Cerebellar cortex (tissue), 1 donor: ENCODE data around the gene PGM1.

Experiments
- DNase-seq: peaks from one replicate; pipeline ENCODE4 v3.0.0-alpha.2; 2015; ENCODE audit warnings: low spot score

PGM1 gene

GRCh38 chr1:63633281-63633680 lies 40.1 kb downstream of the PGM1 start:
- DNase-seq, result no peak

- no peak for DNase-seq
Observed at GRCh38 chr1:63634471-63634870, 41.3 kb downstream of the PGM1 start.

GRCh38 chr1:63635681-63636080 lies 42.5 kb downstream of the PGM1 start:
- DNase-seq, result no peak

GRCh38 chr1:63636192-63637105 lies 43.2 kb downstream of the PGM1 start:
- DNase-seq, result no peak

GRCh38 chr1:63638471-63638870 lies 45.3 kb downstream of the PGM1 start:
- DNase-seq, result no peak

GRCh38 chr1:63638875-63639274 lies 45.7 kb downstream of the PGM1 start:
- DNase-seq, result no peak

GRCh38 chr1:63640633-63641567 lies 47.7 kb downstream of the PGM1 start:
- DNase-seq, result no peak

- DNase-seq, result no peak
Observed at GRCh38 chr1:63641615-63642014, 48.4 kb downstream of the PGM1 start.

- DNase-seq, result no peak
Observed at GRCh38 chr1:63642901-63643300, 49.7 kb downstream of the PGM1 start.

GRCh38 chr1:63643517-63643916 lies 50.3 kb downstream of the PGM1 start:
- DNase-seq, result no peak

- DNase-seq, result peak; percentile 56
Observed at GRCh38 chr1:63643926-63644325, 50.7 kb downstream of the PGM1 start.

GRCh38 chr1:63645317-63645716 lies 52.1 kb downstream of the PGM1 start:
- DNase-seq, result peak; percentile 18

- no peak for DNase-seq
Observed at GRCh38 chr1:63648689-63649088, 55.5 kb downstream of the PGM1 start.

GRCh38 chr1:63651161-63651701 lies 58.0 kb downstream of the PGM1 start:
- DNase-seq, result peak; percentile 52

- DNase-seq, result no peak
Observed at GRCh38 chr1:63653976-63654375, 60.8 kb downstream of the PGM1 start.

- DNase-seq, result no peak
Observed at GRCh38 chr1:63659448-63659847, 66.2 kb downstream of the PGM1 start.

- no peak for DNase-seq
Observed at GRCh38 chr1:63662056-63662836, 69.0 kb downstream of the PGM1 start.

GRCh38 chr1:63662841-63663240 lies 69.6 kb downstream of the PGM1 start:
- DNase-seq, result no peak

- DNase-seq, result no peak
Observed at GRCh38 chr1:63663301-63663700, 70.1 kb downstream of the PGM1 start.

GRCh38 chr1:63663873-63664272 lies 70.7 kb downstream of the PGM1 start:
- DNase-seq, result no peak

GRCh38 chr1:63664742-63665141 lies 71.5 kb downstream of the PGM1 start:
- no peak for DNase-seq

- DNase-seq, result no peak
Observed at GRCh38 chr1:63665410-63665809, 72.2 kb downstream of the PGM1 start.
